SK-N-SH (cell line): ENCODE measurements around the gene PXK. TPM values are rescaled to one million over a fixed set of nuclear protein-coding genes. Genes with fewer than 3 reads are reported as not detected.

ENCODE experiments used
- CTCF ChIA-PET: fragments of 300-600, 350-600 bp; formaldehyde crosslinking; extraction: SDS; loops from one replicate; lab custom pipeline; 2021; lab: Yijun Ruan, JAX
- POLR2A ChIA-PET: fragments of 350-600 bp; sonication (Branson Sonifier 250); formaldehyde crosslinking; extraction: SDS; loops from one replicate; lab custom pipeline; 2020; ENCODE audit warnings: antibody characterized with exemption, inconsistent platforms; lab: Yijun Ruan, JAX
- DNase-seq: peaks from one replicate; pipeline ENCODE4 v3.0.0; 2012
- H2AFZ ChIP-seq: fragments of 200-600 bp; sonication (generic); 2 replicates; pipeline ENCODE4 v1.8.1; 2016; ENCODE audit warnings: antibody characterized with exemption, mild to moderate bottlenecking, low read depth
- H3F3A ChIP-seq: fragments of 200-600 bp; sonication (generic); replicated peaks from 2 replicates; pipeline ENCODE3; 2016; ENCODE audit warnings: antibody characterized with exemption, mild to moderate bottlenecking; ENCODE audit not compliant: insufficient read depth
- H3K27ac ChIP-seq, 2 experiments: fragments of 200-500 bp in 1 of 2; fragments of 200-600 bp in 1 of 2; sonication (Bioruptor generic) in 1 of 2; sonication (generic), shearing (Covaris generic) in 1 of 2; 2 replicates each; pipeline versions ENCODE4 v1.5.1 to v1.6.1; 2014 to 2016; ENCODE audit warnings: low read depth in 2 of 2, inconsistent platforms in 1 of 2, low read length in 1 of 2, mild to moderate bottlenecking in 1 of 2, mixed read lengths in 1 of 2
- H3K27me3 ChIP-seq: fragments of 200-600 bp; sonication (generic), shearing (Covaris generic); 2 replicates; pipeline ENCODE4 v1.6.1; 2016; ENCODE audit warnings: mixed run types; ENCODE audit not compliant: insufficient read depth
- H3K36me3 ChIP-seq, 2 experiments: fragments of 200-500 bp in 1 of 2; fragments of 200-600 bp in 1 of 2; sonication (Bioruptor generic) in 1 of 2; sonication (generic) in 1 of 2; replicated peaks in 1 of 2; 2 replicates each; pipeline versions ENCODE3 to v1.5.1; 2014 to 2016; ENCODE audit warnings: low read length in 1 of 2, mild to moderate bottlenecking in 1 of 2; ENCODE audit not compliant: insufficient read depth in 2 of 2, control insufficient read depth in 1 of 2
- H3K4me1 ChIP-seq, 2 experiments: fragments of 200-500 bp in 1 of 2; fragments of 200-600 bp in 1 of 2; sonication (Bioruptor generic) in 1 of 2; sonication (generic), shearing (Covaris generic) in 1 of 2; 2 replicates each; pipeline versions ENCODE4 v1.5.1 to v1.6.1; 2014 to 2016; ENCODE audit warnings: low read depth in 1 of 2, low read length in 1 of 2, mixed run types in 1 of 2; ENCODE audit not compliant: insufficient read depth in 2 of 2, control insufficient read depth in 1 of 2
- H3K4me2 ChIP-seq: fragments of 200-600 bp; sonication (generic), shearing (Covaris generic); 2 replicates; pipeline ENCODE4 v1.6.1; 2017; ENCODE audit warnings: mixed run types
- H3K4me3 ChIP-seq, 2 experiments: fragments of 200-500 bp in 1 of 2; fragments of 200-600 bp in 1 of 2; sonication (Bioruptor generic) in 1 of 2; sonication (generic), shearing (Covaris generic) in 1 of 2; 2 replicates each; pipeline versions ENCODE4 v1.5.1 to v1.8.1; 2014 to 2016; ENCODE audit warnings: low read depth in 2 of 2, inconsistent platforms in 1 of 2, low read length in 1 of 2, mild to moderate bottlenecking in 1 of 2, mixed read lengths in 1 of 2, moderate library complexity in 1 of 2
- H3K79me2 ChIP-seq: fragments of 200-600 bp; sonication (generic); 2 replicates; pipeline ENCODE4 v1.8.1; 2017; ENCODE audit warnings: mild to moderate bottlenecking; ENCODE audit not compliant: insufficient read depth
- H3K9ac ChIP-seq: fragments of 200-600 bp; sonication (generic); 2 replicates; pipeline ENCODE4 v1.6.1; 2017; ENCODE audit warnings: mixed run types
- H3K9me2 ChIP-seq: fragments of 200-600 bp; sonication (generic); 2 replicates; pipeline ENCODE4 v1.6.1; 2017; ENCODE audit warnings: mixed run types
- H3K9me3 ChIP-seq: fragments of 200-600 bp; sonication (generic); 2 replicates; pipeline ENCODE4 v1.6.1; 2017; ENCODE audit warnings: mixed run types, mild to moderate bottlenecking, moderate library complexity
- H4K20me1 ChIP-seq: fragments of 200-600 bp; sonication (generic); 2 replicates; pipeline ENCODE4 v1.6.1; 2017; ENCODE audit warnings: mild to moderate bottlenecking, mixed run types; ENCODE audit not compliant: insufficient read depth
- FOSL2 ChIP-seq: IDR thresholded peaks from 2 replicates; pipeline ENCODE4 v1.4.0; 2012; ENCODE audit warnings: low read depth, mild to moderate bottlenecking, moderate library complexity, borderline replicate concordance
- FOXJ3 ChIP-seq: sonication (generic); formaldehyde crosslinking; IDR thresholded peaks from 2 replicates; pipeline ENCODE4 v1.5.1; 2020; ENCODE audit warnings: mild to moderate bottlenecking, missing genetic modification reagents
- GABPA ChIP-seq: IDR thresholded peaks from 2 replicates; pipeline ENCODE4 v1.4.0; 2012; ENCODE audit warnings: low read depth, mild to moderate bottlenecking
- GATA2 ChIP-seq: sonication (generic); formaldehyde crosslinking; IDR thresholded peaks from 2 replicates; pipeline ENCODE4 v1.5.0; 2020; ENCODE audit warnings: mild to moderate bottlenecking, missing genetic modification reagents
- IRF3 ChIP-seq: fragments of 150-350 bp; IDR thresholded peaks from 2 replicates; pipeline ENCODE4 v1.6.1; 2016; ENCODE audit warnings: mild to moderate bottlenecking, low read depth, low read length
- MEF2A ChIP-seq: IDR thresholded peaks from 2 replicates; pipeline ENCODE4 v1.4.0; 2012; ENCODE audit warnings: low read depth, borderline replicate concordance
- MXI1 ChIP-seq: IDR thresholded peaks from 2 replicates; pipeline ENCODE4 v1.6.1; 2012; ENCODE audit warnings: mild to moderate bottlenecking, low read depth, low read length, improper control_type of control experiment
- RAD21 ChIP-seq: IDR thresholded peaks from 2 replicates; pipeline ENCODE4 v1.6.1; 2012; ENCODE audit warnings: mild to moderate bottlenecking, low read length
- SIN3A ChIP-seq: IDR thresholded peaks from 2 replicates; pipeline ENCODE4 v1.6.1; 2012; ENCODE audit warnings: low read depth, mild to moderate bottlenecking, low read length, moderate library complexity, borderline replicate concordance
- TAF1 ChIP-seq: IDR thresholded peaks from 2 replicates; pipeline ENCODE4 v1.6.1; 2012; ENCODE audit warnings: low read depth, mild to moderate bottlenecking, low read length, moderate library complexity, borderline replicate concordance
- TEAD4 ChIP-seq: IDR thresholded peaks from 2 replicates; pipeline ENCODE4 v1.4.0; 2012; ENCODE audit warnings: mild to moderate bottlenecking, borderline replicate concordance; ENCODE audit not compliant: insufficient read depth
- USF2 ChIP-seq: fragments of 150-350 bp; IDR thresholded peaks from 2 replicates; pipeline ENCODE4 v1.6.1; 2017; ENCODE audit warnings: antibody characterized with exemption, low read length, low read depth, borderline replicate concordance
- YY1 ChIP-seq: IDR thresholded peaks from 2 replicates; pipeline ENCODE4 v1.4.0; 2012; ENCODE audit warnings: low read depth, mild to moderate bottlenecking
- ZBTB33 ChIP-seq: IDR thresholded peaks from 2 replicates; pipeline ENCODE4 v1.4.0; 2012; ENCODE audit warnings: low read depth, borderline replicate concordance
- WGBS: methylation state at CpG from one replicate; pipeline ENCODE4 v1.1.6; 2017; ENCODE audit warnings: low lambda C conversion rate; 5-methylcytosine and 5-hydroxymethylcytosine counted together
- polyA plus RNA-seq, 3 experiments: library from polyadenylated mRNA; depleted of rRNA; stranded (reverse); fragments of >200 nt; gene quantifications; 2 replicates each; pipeline ENCODE4 v1.2.3, GENCODE V29; 2012

Gene PXK
- polyA plus RNA-seq, 1 of the 3 experiments (the other 2 are of a cell fraction), result 8.4 TPM

GRCh38 chr3:58391156-58391865 is 58.6 kb downstream of the PXK start:
- POLR2A ChIA-PET, result no interaction called here
- Histone ChIP-seq H3K9ac (no peak overlapping the region), H3K4me3 (no peak overlapping the region), H2AFZ (no peak overlapping the region), H3K4me2 (0 out of 2 replicates have a peak overlapping the region, but pooled peaks have one; percentile 17), H3K9me2 (no peaks in the 10 kb centered on the region)
- no peak for TF ChIP-seq RAD21
- no peak for TF ChIP-seq USF2
- no peak for TF ChIP-seq MEF2A
- no peak for TF ChIP-seq YY1
- no peak for TF ChIP-seq GATA2 (CRISPR knock-in tag)
- no peak for TF ChIP-seq TEAD4
- TF ChIP-seq ZBTB33, result no peak
- no peak for TF ChIP-seq IRF3
- no peak for TF ChIP-seq SIN3A
- no peak for TF ChIP-seq MXI1
- TF ChIP-seq GABPA, result no peak
- no peak for TF ChIP-seq FOXJ3
- TF ChIP-seq TAF1, result no peak
- no peak for TF ChIP-seq FOSL2
- TF ChIP-seq, all 33 proteins: peak for 0
- H3K36me3 ChIP-seq, result peaks cover 13% of the 10 kb centered on the region in 2 experiments
- H3K79me2 ChIP-seq, result no peaks in the 10 kb centered on the region
- H3F3A ChIP-seq, result peaks cover 8% of the 10 kb centered on the region
- H3K27me3 ChIP-seq, result no peaks in the 10 kb centered on the region
- H3K9me3 ChIP-seq, result no peaks in the 10 kb centered on the region
- no peaks in the 10 kb centered on the region for H4K20me1 ChIP-seq
- DNase-seq, result no peak
- peaks cover 3 to 32% of the 10 kb centered on the region in 2 experiments for H3K4me1 ChIP-seq
- 71% methylated on average over 3 of the region's 3 CpGs for WGBS
- H3K27ac ChIP-seq, result peak overlapping the region in 1 of 2 experiments; percentile 29; a peak in 2 of 4 replicates
- CTCF ChIA-PET, result interaction anchor here (0.6 to 0.8 kb wide), 3 partner anchors 57 to 85 kb away, joined by 3 read pairs; partner anchors contain the start of genes HTD2 and RPP14
